ENCODE measurements around the gene EFHD2.
A peak's percentile ranks its signal among the peaks of the same experiment; 100 is the strongest.
"Not testable (repeated sequence)": the region's sequence is repeated elsewhere in the genome, so short reads cannot be mapped to it uniquely, and the experiment has no call there.

EFHD2 gene

GRCh38 chr1:15388201-15388880 is 21.3 kb upstream of the EFHD2 start:
- no peak for DNase-seq

- DNase-seq: not testable (repeated sequence)
Observed at GRCh38 chr1:15389828-15390227, 19.9 kb upstream of the EFHD2 start.

GRCh38 chr1:15390667-15391066 is 19.0 kb upstream of the EFHD2 start:
- no peak for DNase-seq

- DNase-seq: no peak
Observed at GRCh38 chr1:15391366-15391765, 18.3 kb upstream of the EFHD2 start.

GRCh38 chr1:15393475-15394257 is 16.0 kb upstream of the EFHD2 start:
- DNase-seq: no peak

- no peak for DNase-seq
Observed at GRCh38 chr1:15394258-15394690, 15.4 kb upstream of the EFHD2 start.

- DNase-seq: no peak
Observed at GRCh38 chr1:15397236-15397635, 12.5 kb upstream of the EFHD2 start.

GRCh38 chr1:15399710-15400109 is 10.0 kb upstream of the EFHD2 start:
- DNase-seq: no peak

- DNase-seq: no peak
Observed at GRCh38 chr1:15400627-15401026, 9.1 kb upstream of the EFHD2 start.

GRCh38 chr1:15401391-15402055 is 8.2 kb upstream of the EFHD2 start:
- DNase-seq: no peak

GRCh38 chr1:15402809-15403450 is 6.8 kb upstream of the EFHD2 start:
- no peak for DNase-seq

- DNase-seq: no peak
Observed at GRCh38 chr1:15403962-15404580, 5.6 kb upstream of the EFHD2 start.

- peak in 1 of 2 donors; percentile 35 for DNase-seq
Observed at GRCh38 chr1:15405106-15405850, 4.4 kb upstream of the EFHD2 start.

GRCh38 chr1:15406614-15407559 is 2.8 kb upstream of the EFHD2 start:
- no peak for DNase-seq

- DNase-seq: peak in 1 of 2 donors; percentile 41
Observed at GRCh38 chr1:15407580-15407979, 2.1 kb upstream of the EFHD2 start.

GRCh38 chr1:15408890-15409387 is 749 bp upstream of the EFHD2 start:
- no peak for DNase-seq

GRCh38 chr1:15410223-15410883 is 665 bp downstream of the EFHD2 start:
- no peak for DNase-seq

GRCh38 chr1:15410884-15411245 is 1.2 kb downstream of the EFHD2 start:
- DNase-seq: no peak

GRCh38 chr1:15411593-15412137 is 2.0 kb downstream of the EFHD2 start:
- DNase-seq: peak; percentile 67 to 77

All from CD4-positive, alpha-beta T cell treated with Interferon alpha-2 for 1 hour (primary cell).